Heart left ventricle (tissue), 13 donors: ENCODE results near the gene SERPINA5.

ENCODE experiments used
- POLR2A ChIP-seq, 2 donors: fragments of 450-650 bp; IDR thresholded peaks; one replicate each; pipeline ENCODE4 v1.6.1; 2017; ENCODE audit warnings: antibody characterized with exemption in 2 of 2, mild to moderate bottlenecking in 2 of 2, moderate library complexity in 2 of 2
- TF ChIP-seq, protein P1 (sequence below), 12 donors: fragments of 200-600 bp; sonication (generic) in 4 of 12; IDR thresholded peaks; one replicate each; pipeline versions ENCODE4 v1.5.0 to v1.8.0; 2018 to 2022; ENCODE audit warnings: antibody characterized with exemption in 12 of 12, mild to moderate bottlenecking in 5 of 12
- donor health status: ischemic (EF 13 %, LVEDD 7.1; RV severe dilation, severe dysfunction).
- donor health status: DM: no; HTN: yes; CAD: no.
- donor health status: DM: no; HTN: no; CAD: no.
- donor health status: ischemic (EF 25% LVEDD 6.9; RV normal size, moderate dysfunction).
- donor health status: ischemic (EF 25% LVEDD 5.7; RV mildly dilated, moderate dysfunction).
- donor health status: ischemic (EF 35%, LVEDD 5.7; RV mildly dilated, moderate dysfunction).
- donor health status: nonischemic (EF 11% LVEDD 7.7; RV severe dilation, severe dysfunction).
- donor health status: DM: yes; HTN: yes; CAD: no.
- donor health status: PGD.
- donor health status: ischemic (EF 29% LVEDD 5.4; RV normal size, mild dysfunction).
- donor health status: nonischemic (EF 23%, LVEDD 6.1; RV moderate dilation, normal function).

DNA sequence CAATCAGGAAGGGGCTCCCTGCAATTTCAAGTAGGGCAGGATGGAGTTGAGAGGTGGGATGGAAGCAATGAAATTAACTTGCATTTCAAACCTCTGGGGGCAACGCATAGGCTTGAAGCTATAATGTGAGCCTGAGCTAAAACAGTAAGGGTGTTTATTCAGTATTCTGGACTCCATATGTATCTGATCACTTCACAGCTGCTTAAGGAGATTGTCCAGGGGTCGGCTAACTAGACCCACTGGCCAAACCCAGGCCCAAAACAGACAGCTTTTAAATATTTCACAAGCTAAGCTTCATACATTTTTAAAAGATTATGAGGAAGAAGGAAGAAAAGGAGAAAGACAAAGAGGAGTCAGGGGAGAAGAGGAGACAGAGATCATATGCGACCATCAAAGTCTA, 24.1 kb downstream of the SERPINA5 start:
- no peak for TF ChIP-seq POLR2A (IDR thresholded peaks at IDR 0.05)
- TF ChIP-seq, protein P1, sequence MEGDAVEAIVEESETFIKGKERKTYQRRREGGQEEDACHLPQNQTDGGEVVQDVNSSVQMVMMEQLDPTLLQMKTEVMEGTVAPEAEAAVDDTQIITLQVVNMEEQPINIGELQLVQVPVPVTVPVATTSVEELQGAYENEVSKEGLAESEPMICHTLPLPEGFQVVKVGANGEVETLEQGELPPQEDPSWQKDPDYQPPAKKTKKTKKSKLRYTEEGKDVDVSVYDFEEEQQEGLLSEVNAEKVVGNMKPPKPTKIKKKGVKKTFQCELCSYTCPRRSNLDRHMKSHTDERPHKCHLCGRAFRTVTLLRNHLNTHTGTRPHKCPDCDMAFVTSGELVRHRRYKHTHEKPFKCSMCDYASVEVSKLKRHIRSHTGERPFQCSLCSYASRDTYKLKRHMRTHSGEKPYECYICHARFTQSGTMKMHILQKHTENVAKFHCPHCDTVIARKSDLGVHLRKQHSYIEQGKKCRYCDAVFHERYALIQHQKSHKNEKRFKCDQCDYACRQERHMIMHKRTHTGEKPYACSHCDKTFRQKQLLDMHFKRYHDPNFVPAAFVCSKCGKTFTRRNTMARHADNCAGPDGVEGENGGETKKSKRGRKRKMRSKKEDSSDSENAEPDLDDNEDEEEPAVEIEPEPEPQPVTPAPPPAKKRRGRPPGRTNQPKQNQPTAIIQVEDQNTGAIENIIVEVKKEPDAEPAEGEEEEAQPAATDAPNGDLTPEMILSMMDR (IDR thresholded peaks at IDR 0.05): no peak
